Measurements from ENCODE around the gene LARP1B.

- TF ChIP-seq FOXP1 (CRISPR knock-in tag; IDR thresholded peaks at IDR 0.05): no peak
- TF ChIP-seq FOXP4 (CRISPR knock-in tag; IDR thresholded peaks at IDR 0.05; ENCODE audit: borderline replicate concordance): no peak
- TF ChIP-seq ARNT (IDR thresholded peaks at IDR 0.05): no peak
- no peak for TF ChIP-seq CTCF (IDR thresholded peaks at IDR 0.05 in 2 of 3, conservative IDR thresholded peaks at IDR 0.05 in 1 of 3; ENCODE audit: insufficient read depth in 2 of 3, low read depth in 1 of 3, low read length in 3 of 3)
- TF ChIP-seq RBBP5 (IDR thresholded peaks at IDR 0.05; ENCODE audit: borderline replicate concordance, insufficient read depth, low read length, poor library complexity, severe bottlenecking): no peak
Observed at GRCh38 chr4:128056396-128056795, 4.7 kb upstream of the LARP1B start.
